Rectal smooth muscle tissue (tissue), 1 donor: ENCODE measurements around the gene PLS1.

Source experiments
- H3K27ac ChIP-seq: one replicate; pipeline ENCODE4 v1.7.0; 2013; ENCODE audit warnings: low read depth, low read length, inconsistent platforms
- H3K27me3 ChIP-seq: one replicate; pipeline ENCODE4 v1.7.0; 2013; ENCODE audit warnings: low read length; ENCODE audit not compliant: control insufficient read depth, insufficient read depth
- H3K36me3 ChIP-seq: one replicate; pipeline ENCODE4 v1.7.0; 2013; ENCODE audit warnings: low read length; ENCODE audit not compliant: control insufficient read depth, insufficient read depth
- H3K4me1 ChIP-seq: one replicate; pipeline ENCODE4 v1.7.0; 2013; ENCODE audit warnings: low read length; ENCODE audit not compliant: control insufficient read depth, insufficient read depth
- H3K4me3 ChIP-seq: one replicate; pipeline ENCODE4 v1.7.0; 2013; ENCODE audit warnings: low read length
- H3K9ac ChIP-seq: one replicate; pipeline ENCODE4 v1.7.0; 2013; ENCODE audit warnings: low read length

Gene PLS1

DNA sequence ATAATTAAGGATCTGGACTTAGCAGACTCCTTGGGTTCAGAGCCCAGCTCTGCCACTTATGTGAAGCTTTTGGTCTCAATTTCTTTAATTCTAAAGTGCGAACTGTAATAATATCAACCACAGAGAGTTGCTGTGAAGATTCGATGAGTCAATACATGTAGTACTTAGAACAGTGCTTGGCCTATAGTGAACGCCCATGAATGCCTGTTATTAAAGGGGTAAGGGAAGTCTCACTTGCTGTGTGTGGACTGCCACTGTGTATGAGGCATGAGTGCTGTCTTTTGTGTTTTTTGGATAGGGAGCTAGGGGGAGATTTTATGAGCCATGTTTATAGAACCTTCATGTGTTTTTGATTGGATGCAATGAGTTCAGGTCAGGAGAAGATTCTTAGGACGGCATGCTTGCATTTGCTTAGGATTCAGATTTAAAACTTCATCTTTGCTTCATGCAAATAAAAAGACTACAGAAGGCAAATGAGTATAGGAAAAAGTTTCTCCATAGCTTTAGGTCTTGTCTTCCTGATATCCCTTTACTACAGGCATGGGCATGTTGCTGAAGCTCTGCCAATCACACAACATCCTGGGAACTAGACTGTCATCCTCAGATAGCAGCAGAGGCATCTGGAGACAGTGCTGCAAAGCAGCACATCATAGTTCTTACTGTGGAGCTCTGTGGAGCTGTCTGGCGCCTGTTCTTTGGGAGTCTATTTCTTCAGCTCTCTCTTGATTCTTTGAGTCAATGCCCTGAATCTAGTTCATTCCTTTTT, 50.0 kb downstream of the PLS1 start:
- Histone ChIP-seq H3K4me1 (no peaks in the 10 kb centered on the region), H3K27me3 (no peaks in the 10 kb centered on the region), H3K9ac (no peak overlapping the region), H3K36me3 (no peaks in the 10 kb centered on the region), H3K27ac (no peak overlapping the region), H3K4me3 (no peak overlapping the region)

DNA sequence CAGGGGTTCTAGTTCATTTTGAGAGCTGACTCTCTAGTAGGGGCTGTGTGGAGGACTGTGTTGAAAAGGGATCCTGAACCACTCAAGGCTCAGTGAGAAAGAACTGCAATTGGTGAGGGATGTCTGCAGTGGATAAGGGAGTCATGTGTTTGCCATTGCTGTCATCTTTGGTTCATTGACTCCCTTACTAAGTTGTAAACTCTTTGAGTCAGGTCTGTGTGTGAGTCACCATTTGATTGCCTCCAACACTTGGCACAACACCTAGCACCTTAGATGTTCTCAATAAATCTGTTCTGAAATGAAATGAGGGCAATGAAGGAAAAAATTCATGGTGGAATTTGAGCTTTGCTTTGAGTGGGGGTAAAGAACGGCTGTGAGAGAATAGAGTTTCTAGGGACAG, 51.7 kb downstream of the PLS1 start:
- H3K4me3 ChIP-seq: no peak overlapping the region
- no peaks in the 10 kb centered on the region for H3K27me3 ChIP-seq
- H3K4me1 ChIP-seq: no peaks in the 10 kb centered on the region
- H3K9ac ChIP-seq: no peak overlapping the region
- no peaks in the 10 kb centered on the region for H3K36me3 ChIP-seq
- H3K27ac ChIP-seq: no peak overlapping the region

DNA sequence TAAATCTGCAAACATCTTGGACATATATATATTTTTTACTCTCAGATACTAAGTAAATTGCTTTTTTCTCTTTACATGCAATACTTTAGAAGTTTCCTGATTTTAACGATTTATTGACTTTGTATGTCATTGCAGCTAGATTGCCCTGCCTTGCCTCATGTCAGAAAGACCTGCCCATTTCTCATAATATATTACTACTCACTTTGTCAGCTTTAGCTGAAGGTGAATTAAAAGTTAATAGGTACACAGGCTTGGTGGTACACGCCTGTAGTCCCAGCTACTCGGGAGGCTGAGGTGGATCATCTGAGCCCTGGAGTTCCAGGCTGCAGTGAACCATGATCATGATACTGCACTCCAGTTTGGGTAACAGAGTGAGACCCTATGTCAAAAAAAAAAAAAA, 52.8 kb downstream of the PLS1 start:
- Histone ChIP-seq H3K4me3 (no peak overlapping the region), H3K27ac (no peak overlapping the region), H3K9ac (no peak overlapping the region), H3K4me1 (no peaks in the 10 kb centered on the region), H3K36me3 (no peaks in the 10 kb centered on the region), H3K27me3 (no peaks in the 10 kb centered on the region)

DNA sequence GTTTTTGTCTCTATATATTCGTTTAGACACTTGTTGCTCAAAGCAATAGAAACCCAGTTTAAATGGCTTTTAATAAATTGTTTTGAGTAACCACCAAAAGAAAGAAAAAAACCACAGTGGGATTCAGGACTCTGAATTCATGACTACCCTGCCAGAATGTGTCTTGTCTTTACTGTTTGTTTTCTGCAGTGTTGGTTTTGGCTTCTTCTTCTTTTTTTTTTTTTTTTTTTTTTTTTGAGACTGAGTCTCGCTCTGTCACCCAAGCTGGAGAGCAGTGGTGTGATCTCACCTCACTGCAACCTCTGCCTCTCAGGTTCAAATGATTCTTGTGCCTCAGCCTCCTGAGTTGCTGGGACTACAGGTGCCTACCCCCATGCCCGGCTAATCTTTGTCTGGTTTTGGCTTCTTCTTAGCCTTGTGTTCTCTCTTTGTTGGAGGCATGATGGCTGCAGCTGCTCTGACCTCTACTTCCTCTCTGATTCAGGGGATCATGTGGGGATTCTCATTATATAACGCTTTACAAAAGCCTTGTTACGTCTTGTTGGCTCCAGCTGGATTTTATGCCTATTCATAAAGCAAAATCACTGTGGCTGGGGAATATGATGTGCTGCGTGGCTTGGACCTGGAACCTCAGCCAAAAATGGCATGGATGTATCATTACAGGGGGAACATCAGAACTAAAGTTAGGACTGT, 54.0 kb downstream of the PLS1 start:
- Histone ChIP-seq H3K9ac (no peak overlapping the region), H3K4me1 (no peaks in the 10 kb centered on the region), H3K27ac (no peak overlapping the region), H3K36me3 (no peaks in the 10 kb centered on the region), H3K4me3 (no peak overlapping the region), H3K27me3 (no peaks in the 10 kb centered on the region)

DNA sequence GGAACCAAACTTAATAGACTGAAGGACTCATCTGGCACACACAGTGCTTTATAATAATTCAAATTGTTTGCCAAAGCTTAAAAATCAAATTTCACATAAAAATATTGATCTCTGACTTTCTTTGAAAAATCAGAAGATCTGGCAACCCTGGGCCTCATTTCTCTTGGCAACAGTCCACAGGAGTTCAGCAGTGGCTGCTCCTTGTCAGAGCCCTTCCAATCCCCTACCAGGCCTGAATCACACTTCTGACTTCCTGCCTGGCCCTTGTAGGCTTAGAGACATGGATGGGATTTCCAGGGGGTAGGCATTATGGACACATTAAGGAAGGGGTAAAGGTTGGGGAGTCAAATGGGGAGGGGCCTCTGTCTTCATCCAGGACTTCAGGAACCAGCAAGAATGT, 55.5 kb downstream of the PLS1 start:
- no peak overlapping the region for H3K4me3 ChIP-seq
- no peaks in the 10 kb centered on the region for H3K36me3 ChIP-seq
- H3K27me3 ChIP-seq: no peaks in the 10 kb centered on the region
- H3K4me1 ChIP-seq: no peaks in the 10 kb centered on the region
- H3K27ac ChIP-seq: no peak overlapping the region
- no peak overlapping the region for H3K9ac ChIP-seq

DNA sequence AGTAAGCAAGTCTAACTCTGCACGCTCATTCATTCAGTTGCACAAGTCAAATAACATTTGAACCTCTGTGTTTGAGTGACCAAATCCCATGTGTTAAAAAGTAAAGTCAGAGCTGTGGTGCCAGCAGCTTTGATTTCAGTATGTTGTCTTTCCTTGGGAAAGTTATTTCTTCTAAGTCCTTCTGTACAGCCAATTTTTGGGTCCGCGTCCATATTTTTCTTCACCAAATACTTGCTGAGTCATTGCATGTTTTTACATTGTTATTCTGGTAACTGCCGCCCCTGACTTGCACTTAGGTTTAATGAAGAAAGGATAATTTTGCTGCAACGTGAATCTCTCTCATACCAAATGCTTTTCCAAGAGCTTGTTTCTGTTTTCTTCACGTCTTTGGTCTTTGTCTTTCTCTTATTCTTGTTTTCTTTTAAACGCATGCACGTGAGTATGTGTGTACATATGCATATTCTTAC, 56.7 kb downstream of the PLS1 start:
- no peaks in the 10 kb centered on the region for H3K4me1 ChIP-seq
- no peak overlapping the region for H3K4me3 ChIP-seq
- no peak overlapping the region for H3K27ac ChIP-seq
- H3K27me3 ChIP-seq: no peaks in the 10 kb centered on the region
- no peak overlapping the region for H3K9ac ChIP-seq
- no peaks in the 10 kb centered on the region for H3K36me3 ChIP-seq

DNA sequence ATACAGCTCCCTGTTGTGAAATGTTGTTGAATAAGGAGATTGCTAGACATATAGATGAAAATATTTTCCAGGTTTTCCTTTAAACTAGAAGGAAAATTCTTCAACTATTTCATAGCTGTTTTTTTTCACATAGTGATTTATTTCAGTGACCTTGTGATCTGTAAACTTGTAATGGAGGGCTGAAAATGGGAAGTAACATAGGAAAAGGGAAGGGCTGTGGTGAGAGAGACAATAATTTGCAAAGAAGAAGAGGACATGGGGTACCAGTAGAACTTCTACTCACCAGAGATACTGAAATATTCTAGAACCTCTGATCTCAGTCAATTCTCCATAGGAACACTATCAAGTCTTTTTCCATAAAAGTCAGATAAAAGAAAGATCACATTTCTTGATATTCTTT, 60.4 kb downstream of the PLS1 start:
- Histone ChIP-seq H3K27ac (no peak overlapping the region), H3K4me1 (no peaks in the 10 kb centered on the region), H3K4me3 (no peak overlapping the region), H3K9ac (no peak overlapping the region), H3K36me3 (no peaks in the 10 kb centered on the region), H3K27me3 (no peaks in the 10 kb centered on the region)

DNA sequence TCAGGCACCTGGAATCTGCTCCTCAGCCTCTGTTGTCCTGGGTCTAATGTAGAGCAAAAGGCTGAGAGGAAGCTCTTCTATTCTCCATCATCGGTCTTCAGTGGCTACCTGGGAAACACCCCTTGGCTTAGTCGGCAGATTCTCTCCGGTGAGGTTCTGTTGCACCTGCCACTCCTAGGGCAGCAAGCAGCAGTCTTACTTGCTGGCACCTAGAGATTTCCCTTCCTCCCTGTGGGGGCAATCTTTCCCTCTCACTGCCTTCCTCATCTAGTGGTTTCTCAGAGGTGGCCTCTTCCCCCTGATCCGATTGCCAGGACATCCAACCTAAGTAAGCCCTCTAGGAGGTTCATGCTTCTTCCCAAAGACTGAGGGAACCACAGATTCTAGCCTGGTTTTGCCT, 60.8 kb downstream of the PLS1 start:
- Histone ChIP-seq H3K4me1 (no peaks in the 10 kb centered on the region), H3K4me3 (no peak overlapping the region), H3K27me3 (no peaks in the 10 kb centered on the region), H3K36me3 (no peaks in the 10 kb centered on the region), H3K9ac (no peak overlapping the region), H3K27ac (no peak overlapping the region)

DNA sequence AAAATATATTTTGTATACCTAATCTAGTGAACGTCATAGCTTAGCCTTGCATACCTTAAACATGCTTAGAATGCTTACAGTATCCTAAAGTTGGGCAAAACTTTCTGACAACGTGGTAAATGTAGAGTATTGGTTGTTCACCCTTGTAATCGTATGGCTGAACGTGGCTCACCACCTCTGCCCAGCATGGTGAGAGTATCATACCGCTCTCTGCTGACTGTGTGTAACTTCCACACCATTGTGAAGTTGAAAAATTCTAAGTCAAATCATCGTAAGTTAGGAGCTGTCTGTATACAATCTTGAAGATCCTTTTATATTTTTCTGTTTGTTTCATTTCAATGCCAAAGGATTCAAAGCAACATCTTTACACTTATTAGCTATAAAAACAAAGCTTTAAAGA, 64.2 kb downstream of the PLS1 start:
- H3K27ac ChIP-seq: no peak overlapping the region
- H3K9ac ChIP-seq: no peak overlapping the region
- H3K27me3 ChIP-seq: no peaks in the 10 kb centered on the region
- H3K4me1 ChIP-seq: no peaks in the 10 kb centered on the region
- no peaks in the 10 kb centered on the region for H3K36me3 ChIP-seq
- H3K4me3 ChIP-seq: no peak overlapping the region

DNA sequence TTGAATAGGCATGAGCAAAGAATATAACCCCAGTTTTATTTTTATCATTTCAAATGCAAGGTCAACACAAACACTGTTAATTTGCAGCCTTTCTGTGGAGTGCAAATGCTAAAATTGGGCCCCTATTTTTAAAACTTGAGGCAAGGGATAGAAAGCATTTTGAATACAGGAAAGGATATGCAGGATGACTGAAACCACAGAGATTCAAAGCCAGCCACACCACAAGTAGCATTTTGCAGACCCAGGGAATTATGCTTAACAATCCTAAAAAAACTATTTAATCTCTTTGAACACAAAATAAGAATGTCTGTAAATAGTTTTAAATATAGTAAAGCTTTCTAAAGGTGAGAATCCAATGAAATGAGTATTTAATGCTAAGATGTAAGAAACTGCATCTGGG, 64.7 kb downstream of the PLS1 start:
- H3K36me3 ChIP-seq: no peaks in the 10 kb centered on the region
- no peak overlapping the region for H3K4me3 ChIP-seq
- no peaks in the 10 kb centered on the region for H3K4me1 ChIP-seq
- no peak overlapping the region for H3K27ac ChIP-seq
- no peak overlapping the region for H3K9ac ChIP-seq
- no peaks in the 10 kb centered on the region for H3K27me3 ChIP-seq

DNA sequence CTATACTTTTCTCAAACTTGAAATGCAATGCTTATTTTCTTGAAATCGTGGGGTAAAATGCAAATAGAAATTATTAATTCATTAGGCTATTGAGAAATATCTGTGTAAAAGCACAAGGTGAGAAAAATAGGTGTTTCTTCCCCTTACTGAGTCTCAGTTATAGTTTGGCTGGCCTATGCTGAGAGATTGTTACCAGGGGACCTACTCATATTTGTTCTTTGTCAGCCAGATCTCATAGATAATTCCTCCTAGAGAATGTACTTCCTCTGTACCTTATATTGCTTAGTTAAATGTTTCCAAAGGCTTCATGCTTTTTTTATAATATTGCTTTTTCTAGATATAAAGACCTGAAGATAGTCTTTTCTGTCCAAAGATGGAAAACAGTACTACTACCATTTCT, 67.7 kb downstream of the PLS1 start:
- Histone ChIP-seq H3K9ac (no peak overlapping the region), H3K36me3 (no peaks in the 10 kb centered on the region), H3K4me1 (no peaks in the 10 kb centered on the region), H3K4me3 (no peak overlapping the region), H3K27ac (no peak overlapping the region), H3K27me3 (no peaks in the 10 kb centered on the region)

DNA sequence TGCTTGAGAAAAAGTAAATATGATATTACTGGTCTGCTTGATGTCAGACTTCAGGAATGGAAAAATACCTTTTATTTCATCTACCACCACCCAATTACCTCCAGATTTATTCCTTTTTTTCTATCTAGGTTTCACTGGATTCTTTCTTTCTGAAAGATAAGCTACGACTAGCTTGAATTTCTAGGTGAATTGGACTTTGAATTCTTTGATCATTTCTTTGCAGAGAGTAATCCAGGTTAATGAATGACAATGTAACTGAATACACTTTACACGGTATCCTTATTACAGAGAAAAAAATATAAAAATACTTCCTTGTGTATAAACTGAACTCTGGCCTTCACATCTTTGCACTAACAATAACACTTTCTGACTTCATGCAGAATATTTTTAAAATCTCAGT, 68.1 kb downstream of the PLS1 start:
- no peaks in the 10 kb centered on the region for H3K4me1 ChIP-seq
- no peak overlapping the region for H3K27ac ChIP-seq
- no peaks in the 10 kb centered on the region for H3K27me3 ChIP-seq
- no peaks in the 10 kb centered on the region for H3K36me3 ChIP-seq
- no peak overlapping the region for H3K4me3 ChIP-seq
- no peak overlapping the region for H3K9ac ChIP-seq

DNA sequence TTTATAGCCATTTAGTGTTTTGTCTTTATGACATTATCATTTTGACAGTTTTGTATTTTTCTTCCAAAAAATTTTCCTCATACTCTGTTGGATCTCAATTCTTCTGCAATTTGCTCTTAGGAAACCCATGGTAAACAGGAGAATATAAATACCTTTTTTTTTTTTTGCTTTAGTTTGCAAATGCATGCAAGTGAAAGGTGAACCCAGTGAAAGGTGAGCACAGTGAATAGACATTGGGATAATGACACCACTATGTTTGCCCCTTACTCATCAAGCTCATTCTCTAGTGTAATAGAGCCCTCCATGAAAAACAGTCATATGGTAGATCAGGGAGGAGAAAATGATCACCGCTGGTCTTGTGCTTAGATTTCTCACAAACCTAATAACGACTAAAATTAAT, 68.6 kb downstream of the PLS1 start:
- no peaks in the 10 kb centered on the region for H3K36me3 ChIP-seq
- H3K4me3 ChIP-seq: no peak overlapping the region
- H3K27me3 ChIP-seq: no peaks in the 10 kb centered on the region
- H3K9ac ChIP-seq: no peak overlapping the region
- no peaks in the 10 kb centered on the region for H3K4me1 ChIP-seq
- no peak overlapping the region for H3K27ac ChIP-seq
